GM04504 (cell line): ENCODE data around the gene PPP2R5B.

ENCODE experiments used
- DNase-seq: peaks from one replicate; pipeline ENCODE4 v3.0.0-alpha.2; 2012; ENCODE audit warnings: low read depth

Gene PPP2R5B

GRCh38 chr11:64930340-64930739 is 5.9 kb downstream of the PPP2R5B start:
- no peak for DNase-seq

GRCh38 chr11:64931290-64931689 is 6.8 kb downstream of the PPP2R5B start:
- DNase-seq = no peak

GRCh38 chr11:64932324-64932723 is 7.8 kb downstream of the PPP2R5B start:
- DNase-seq = no peak

- no peak for DNase-seq
Measured at GRCh38 chr11:64933213-64933934, 8.9 kb downstream of the PPP2R5B start.

GRCh38 chr11:64933935-64934681 is 9.6 kb downstream of the PPP2R5B start:
- DNase-seq = no peak

- DNase-seq = no peak
Measured at GRCh38 chr11:64934682-64935358, 10.3 kb downstream of the PPP2R5B start.

GRCh38 chr11:64935359-64936081 is 11.0 kb downstream of the PPP2R5B start, which contains the start of gene GPHA2:
TSS of gene GPHA2 (minus strand) at chr11:64935893. CDS start at chr11:64935460, 433 bp downstream.
- DNase-seq = no peak

- no peak for DNase-seq
Measured at GRCh38 chr11:64936539-64936938, 12.1 kb downstream of the PPP2R5B start.

- DNase-seq = peak; percentile 7
Measured at GRCh38 chr11:64947208-64947814, 22.8 kb downstream of the PPP2R5B start.

- no peak for DNase-seq
Measured at GRCh38 chr11:64951529-64951928, 27.0 kb downstream of the PPP2R5B start.

- no peak for DNase-seq
Measured at GRCh38 chr11:64954201-64954600, 29.7 kb downstream of the PPP2R5B start.

GRCh38 chr11:64959498-64959897 is 35.0 kb downstream of the PPP2R5B start:
- DNase-seq = no peak

GRCh38 chr11:64960719-64961118 is 36.2 kb downstream of the PPP2R5B start:
- DNase-seq = no peak

- DNase-seq = no peak
Measured at GRCh38 chr11:64963072-64963631, 38.7 kb downstream of the PPP2R5B start.

- no peak for DNase-seq
Measured at GRCh38 chr11:64967375-64967774, 42.9 kb downstream of the PPP2R5B start.

GRCh38 chr11:64969209-64969608 is 44.7 kb downstream of the PPP2R5B start:
- DNase-seq = peak; percentile 5

- no peak for DNase-seq
Measured at GRCh38 chr11:64970731-64971151, 46.3 kb downstream of the PPP2R5B start.

- no peak for DNase-seq
Measured at GRCh38 chr11:64971421-64972233, 47.1 kb downstream of the PPP2R5B start, which contains the start of gene MAJIN. TSS of gene MAJIN (minus strand) at chr11:64972108. CDS start at chr11:64959405, 12,703 bp downstream.

GRCh38 chr11:64974124-64974523 is 49.6 kb downstream of the PPP2R5B start:
- DNase-seq = no peak

GRCh38 chr11:64976651-64977050 is 52.2 kb downstream of the PPP2R5B start:
- no peak for DNase-seq
